Liver (tissue), 9 donors: ENCODE results near the gene USP5. TPM values are rescaled to one million over a fixed set of nuclear protein-coding genes. Genes with fewer than 3 reads are reported as not detected.

Experiments used
- DNase-seq: peaks from one replicate; pipeline ENCODE4 v3.0.0-alpha.2; 2017; ENCODE audit warnings: low spot score
- H3K27ac ChIP-seq, 2 donors: one replicate each; pipeline ENCODE4 v1.7.0; 2013; ENCODE audit warnings: inconsistent platforms in 2 of 2, low read length in 2 of 2, control low read depth in 1 of 2, low read depth in 1 of 2, mild to moderate bottlenecking in 1 of 2
- H3K27me3 ChIP-seq, 4 donors: one replicate each; pipeline versions ENCODE4 v1.6.1 to v1.7.0; 2013; ENCODE audit warnings: low read length in 3 of 4, inconsistent platforms in 1 of 4, mild to moderate bottlenecking in 1 of 4, moderate library complexity in 1 of 4; ENCODE audit not compliant: control insufficient read depth in 4 of 4, insufficient read depth in 4 of 4
- H3K36me3 ChIP-seq, 4 donors: one replicate each; pipeline versions ENCODE4 v1.6.1 to v1.7.0; 2013; ENCODE audit warnings: low read length in 3 of 4, mild to moderate bottlenecking in 3 of 4, low read depth in 1 of 4, moderate library complexity in 1 of 4; ENCODE audit not compliant: control insufficient read depth in 4 of 4, insufficient read depth in 3 of 4
- H3K4me1 ChIP-seq, 4 donors: one replicate each; pipeline versions ENCODE4 v1.6.1 to v1.7.0; 2013; ENCODE audit warnings: low read length in 3 of 4, mild to moderate bottlenecking in 3 of 4, moderate library complexity in 1 of 4; ENCODE audit not compliant: control insufficient read depth in 4 of 4, insufficient read depth in 4 of 4
- H3K4me3 ChIP-seq, 3 donors: one replicate each; pipeline versions ENCODE4 v1.6.1 to v1.7.0; 2013; ENCODE audit warnings: low read length in 3 of 3, control low read depth in 1 of 3, low read depth in 1 of 3, mild to moderate bottlenecking in 1 of 3
- H3K9ac ChIP-seq, 2 donors: one replicate each; pipeline ENCODE4 v1.7.0; 2013; ENCODE audit warnings: low read length in 2 of 2, mild to moderate bottlenecking in 2 of 2, moderate library complexity in 2 of 2, control low read depth in 1 of 2, low read depth in 1 of 2
- H3K9me3 ChIP-seq, 4 donors: one replicate each; pipeline versions ENCODE4 v1.6.1 to v1.7.0; 2013; ENCODE audit warnings: low read length in 3 of 4; ENCODE audit not compliant: control insufficient read depth in 4 of 4
- FOXA1 ChIP-seq: IDR thresholded peaks from 2 replicates; pipeline ENCODE4 v1.6.1; 2016; ENCODE audit warnings: antibody characterized with exemption
- FOXA2 ChIP-seq: IDR thresholded peaks from 2 replicates; pipeline ENCODE4 v1.6.1; 2016; ENCODE audit warnings: antibody characterized with exemption
- GABPA ChIP-seq, 2 donors: IDR thresholded peaks in 1 of 2; conservative IDR thresholded peaks in 1 of 2; 2 replicates each; pipeline ENCODE4 v1.6.1; 2016; ENCODE audit warnings: antibody characterized with exemption in 2 of 2, mild to moderate bottlenecking in 1 of 2, moderate library complexity in 1 of 2
- HNF4G ChIP-seq: IDR thresholded peaks from 2 replicates; pipeline ENCODE4 v1.6.1; 2016; ENCODE audit warnings: antibody characterized with exemption
- JUND ChIP-seq, 2 donors: IDR thresholded peaks; 2 replicates each; pipeline ENCODE4 v1.6.1; 2016; ENCODE audit warnings: antibody characterized with exemption in 2 of 2
- NR2F2 ChIP-seq: IDR thresholded peaks from 2 replicates; pipeline ENCODE4 v1.6.1; 2016; ENCODE audit warnings: antibody characterized with exemption
- RAD21 ChIP-seq, 2 donors: IDR thresholded peaks; 2 replicates each; pipeline ENCODE4 v1.6.1; 2016; ENCODE audit warnings: antibody characterized with exemption in 2 of 2, mild to moderate bottlenecking in 2 of 2
- SP1 ChIP-seq: IDR thresholded peaks from 2 replicates; pipeline ENCODE4 v1.6.1; 2018; ENCODE audit warnings: antibody characterized with exemption, mild to moderate bottlenecking
- TAF1 ChIP-seq: conservative IDR thresholded peaks from 2 replicates; pipeline ENCODE4 v1.6.1; 2016; ENCODE audit warnings: antibody characterized with exemption, mild to moderate bottlenecking
- YY1 ChIP-seq: IDR thresholded peaks from 2 replicates; pipeline ENCODE4 v1.6.1; 2016; ENCODE audit warnings: antibody characterized with exemption, mild to moderate bottlenecking
- WGBS: extraction: QIAGEN DNeasy Blood & Tissue Kit; methylation state at CpG from one replicate; pipeline ENCODE4 v1.1.7; 2013; 5-methylcytosine and 5-hydroxymethylcytosine counted together
- polyA plus RNA-seq, 2 donors: library from polyadenylated mRNA; stranded (reverse) in 1 of 2; unstranded in 1 of 2; fragments of 200-250 nt in 1 of 2; fragments of >200 nt in 1 of 2; fragmentation: Nextera tagmentation in 1 of 2; extraction: Ambion mirVana in 1 of 2; gene quantifications; one replicate each; pipeline versions ENCODE4 v1.2.1 to v1.2.3, GENCODE V29; 2013 to 2015
- total RNA-seq, 2 donors: library from RNA; depleted of rRNA; stranded (reverse); fragments of >200 nt; gene quantifications; one replicate each; pipeline ENCODE4 v1.2.3, GENCODE V29; 2014
- TF ChIP-seq, protein P1 (sequence below): IDR thresholded peaks from 2 replicates; pipeline ENCODE4 v1.6.1; 2016; ENCODE audit warnings: antibody characterized with exemption
- TF ChIP-seq, protein P2 (sequence below): IDR thresholded peaks from 2 replicates; pipeline ENCODE4 v1.6.1; 2016; ENCODE audit warnings: antibody characterized with exemption
- TF ChIP-seq, protein P3 (sequence below): IDR thresholded peaks from 2 replicates; pipeline ENCODE4 v1.6.1; 2016; ENCODE audit warnings: antibody characterized with exemption
- TF ChIP-seq, protein P4 (sequence below): IDR thresholded peaks from 2 replicates; pipeline ENCODE4 v1.6.1; 2016; ENCODE audit warnings: antibody characterized with exemption, mild to moderate bottlenecking
- donor health status: healthy.
- donor health status: healthy.
- donor health status: healthy.
- donor health status: healthy.
- donor health status: healthy.

The USP5 gene
- total and polyA plus RNA-seq, 4 donors, result 15.2 to 41.0 (median 35.7) TPM

DNA sequence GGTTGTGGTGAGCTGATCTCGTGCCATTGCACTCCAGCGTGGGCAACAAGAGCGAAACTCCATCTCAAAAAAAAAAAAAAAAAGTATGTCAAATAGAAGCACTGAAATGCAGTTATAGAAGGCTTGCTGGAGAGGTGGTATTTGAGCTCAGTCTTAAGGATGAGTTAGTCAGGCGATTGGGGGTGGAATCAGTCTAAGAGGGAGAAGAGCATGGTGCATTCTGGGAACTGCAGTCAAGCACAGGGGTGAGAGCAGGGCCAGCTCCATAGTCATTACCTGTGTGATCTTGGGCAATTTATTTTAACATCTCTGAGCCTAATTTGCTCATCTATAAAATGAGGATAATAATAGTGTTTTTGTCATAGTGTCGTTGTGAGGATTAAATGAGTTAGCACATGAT lies 17.1 kb upstream of the USP5 start (continued):
- TF ChIP-seq, protein P1, sequence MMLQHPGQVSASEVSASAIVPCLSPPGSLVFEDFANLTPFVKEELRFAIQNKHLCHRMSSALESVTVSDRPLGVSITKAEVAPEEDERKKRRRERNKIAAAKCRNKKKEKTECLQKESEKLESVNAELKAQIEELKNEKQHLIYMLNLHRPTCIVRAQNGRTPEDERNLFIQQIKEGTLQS, result no peak
- TF ChIP-seq, protein P2, sequence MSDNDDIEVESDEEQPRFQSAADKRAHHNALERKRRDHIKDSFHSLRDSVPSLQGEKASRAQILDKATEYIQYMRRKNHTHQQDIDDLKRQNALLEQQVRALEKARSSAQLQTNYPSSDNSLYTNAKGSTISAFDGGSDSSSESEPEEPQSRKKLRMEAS, result no peak

DNA sequence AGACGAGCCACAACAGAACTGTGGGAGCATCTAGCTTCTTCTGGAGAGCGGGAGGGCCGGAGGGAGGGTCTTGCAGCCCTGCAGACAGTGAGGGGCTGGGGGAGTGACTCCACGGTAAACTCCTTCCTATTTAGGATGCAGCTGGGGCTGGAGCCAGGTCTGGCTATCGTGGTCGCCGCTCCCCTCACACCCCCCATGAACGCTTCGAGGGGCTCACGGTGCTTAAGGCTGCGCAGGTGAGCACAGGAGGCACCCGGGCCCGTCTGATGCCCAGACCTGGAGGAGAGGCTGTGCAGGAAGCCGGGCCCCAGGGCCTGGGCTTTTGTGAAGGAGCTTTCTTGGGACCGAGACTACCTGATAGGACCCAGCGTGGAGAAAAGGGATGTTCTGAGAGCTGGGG lies 15.1 kb upstream of the USP5 start:
- Histone ChIP-seq H3K27ac (no peak overlapping the region), H3K9me3 (no peaks in the 10 kb centered on the region), H3K36me3 (peaks cover 0 to 2% (median 0%) of the 10 kb centered on the region in 4 donors), H3K27me3 (no peaks in the 10 kb centered on the region), H3K4me1 (peaks cover 0 to 3% (median under 1%) of the 10 kb centered on the region in 4 donors), H3K4me3 (no peak overlapping the region), H3K9ac (no peak overlapping the region)
- DNase-seq, result no peak
- 89% methylated on average over 16 of the region's 16 CpGs for WGBS
- no peak for TF ChIP-seq SP1
- no peak for TF ChIP-seq FOXA2
- TF ChIP-seq JUND (IDR thresholded peaks at IDR 0.05), result no peak
- no peak for TF ChIP-seq TAF1

DNA sequence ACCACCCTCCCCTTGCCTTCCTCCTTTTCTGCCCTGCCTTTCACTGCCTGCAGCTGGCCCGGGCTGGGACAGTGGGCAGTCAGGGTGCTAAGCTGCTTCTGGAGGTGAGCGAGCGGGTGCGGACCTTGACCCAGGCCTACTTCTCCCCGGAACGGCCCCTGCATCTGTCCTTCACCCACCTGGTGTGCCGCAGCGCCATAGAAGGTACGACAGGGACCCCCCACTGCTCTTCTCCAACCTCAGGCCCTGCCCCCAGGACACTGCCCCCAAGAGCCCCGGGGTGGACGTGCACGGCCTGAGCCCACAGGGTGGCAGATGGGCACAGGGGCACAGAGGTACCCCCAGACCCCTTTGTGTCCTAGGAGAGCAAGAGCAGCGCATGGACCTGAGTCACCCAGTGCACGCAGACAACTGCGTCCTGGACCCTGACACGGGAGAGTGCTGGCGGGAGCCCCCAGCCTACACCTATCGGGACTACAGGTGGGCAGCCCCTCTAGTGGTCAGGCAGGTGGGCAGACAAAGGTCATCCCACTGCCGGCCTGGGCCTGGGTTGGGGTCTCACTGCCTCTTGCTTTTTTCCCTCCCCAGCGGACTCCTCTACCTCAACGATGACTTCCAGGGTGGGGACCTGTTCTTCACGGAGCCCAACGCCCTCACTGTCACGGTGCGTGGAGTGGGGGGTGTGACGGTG lies 14.4 kb upstream of the USP5 start:
- no peak for DNase-seq
- WGBS, result 93% methylated on average over 26 of the region's 26 CpGs
- Histone ChIP-seq H3K9me3 (no peaks in the 10 kb centered on the region), H3K9ac (no peak overlapping the region), H3K4me1 (peaks cover 0 to 3% (median under 1%) of the 10 kb centered on the region in 4 donors), H3K4me3 (no peak overlapping the region), H3K27me3 (no peaks in the 10 kb centered on the region), H3K36me3 (peaks cover 0 to 2% (median 0%) of the 10 kb centered on the region in 4 donors), H3K27ac (no peak overlapping the region)
- no peak for TF ChIP-seq GABPA (IDR thresholded peaks at IDR 0.05 in 1 of 2, conservative IDR thresholded peaks at IDR 0.05 in 1 of 2)
- no peak for TF ChIP-seq YY1
- TF ChIP-seq SP1, result no peak
- no peak for TF ChIP-seq TAF1
- TF ChIP-seq, protein P3, sequence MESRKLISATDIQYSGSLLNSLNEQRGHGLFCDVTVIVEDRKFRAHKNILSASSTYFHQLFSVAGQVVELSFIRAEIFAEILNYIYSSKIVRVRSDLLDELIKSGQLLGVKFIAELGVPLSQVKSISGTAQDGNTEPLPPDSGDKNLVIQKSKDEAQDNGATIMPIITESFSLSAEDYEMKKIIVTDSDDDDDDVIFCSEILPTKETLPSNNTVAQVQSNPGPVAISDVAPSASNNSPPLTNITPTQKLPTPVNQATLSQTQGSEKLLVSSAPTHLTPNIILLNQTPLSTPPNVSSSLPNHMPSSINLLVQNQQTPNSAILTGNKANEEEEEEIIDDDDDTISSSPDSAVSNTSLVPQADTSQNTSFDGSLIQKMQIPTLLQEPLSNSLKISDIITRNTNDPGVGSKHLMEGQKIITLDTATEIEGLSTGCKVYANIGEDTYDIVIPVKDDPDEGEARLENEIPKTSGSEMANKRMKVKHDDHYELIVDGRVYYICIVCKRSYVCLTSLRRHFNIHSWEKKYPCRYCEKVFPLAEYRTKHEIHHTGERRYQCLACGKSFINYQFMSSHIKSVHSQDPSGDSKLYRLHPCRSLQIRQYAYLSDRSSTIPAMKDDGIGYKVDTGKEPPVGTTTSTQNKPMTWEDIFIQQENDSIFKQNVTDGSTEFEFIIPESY, result no peak
- TF ChIP-seq HNF4G, result no peak
- TF ChIP-seq FOXA2, result no peak
- TF ChIP-seq, protein P2, result no peak
- TF ChIP-seq FOXA1, result no peak
- TF ChIP-seq RAD21 (IDR thresholded peaks at IDR 0.05), result no peak
- TF ChIP-seq NR2F2, result no peak
- TF ChIP-seq JUND (IDR thresholded peaks at IDR 0.05), result no peak
- TF ChIP-seq, protein P1, result no peak
- TF ChIP-seq, protein P4, sequence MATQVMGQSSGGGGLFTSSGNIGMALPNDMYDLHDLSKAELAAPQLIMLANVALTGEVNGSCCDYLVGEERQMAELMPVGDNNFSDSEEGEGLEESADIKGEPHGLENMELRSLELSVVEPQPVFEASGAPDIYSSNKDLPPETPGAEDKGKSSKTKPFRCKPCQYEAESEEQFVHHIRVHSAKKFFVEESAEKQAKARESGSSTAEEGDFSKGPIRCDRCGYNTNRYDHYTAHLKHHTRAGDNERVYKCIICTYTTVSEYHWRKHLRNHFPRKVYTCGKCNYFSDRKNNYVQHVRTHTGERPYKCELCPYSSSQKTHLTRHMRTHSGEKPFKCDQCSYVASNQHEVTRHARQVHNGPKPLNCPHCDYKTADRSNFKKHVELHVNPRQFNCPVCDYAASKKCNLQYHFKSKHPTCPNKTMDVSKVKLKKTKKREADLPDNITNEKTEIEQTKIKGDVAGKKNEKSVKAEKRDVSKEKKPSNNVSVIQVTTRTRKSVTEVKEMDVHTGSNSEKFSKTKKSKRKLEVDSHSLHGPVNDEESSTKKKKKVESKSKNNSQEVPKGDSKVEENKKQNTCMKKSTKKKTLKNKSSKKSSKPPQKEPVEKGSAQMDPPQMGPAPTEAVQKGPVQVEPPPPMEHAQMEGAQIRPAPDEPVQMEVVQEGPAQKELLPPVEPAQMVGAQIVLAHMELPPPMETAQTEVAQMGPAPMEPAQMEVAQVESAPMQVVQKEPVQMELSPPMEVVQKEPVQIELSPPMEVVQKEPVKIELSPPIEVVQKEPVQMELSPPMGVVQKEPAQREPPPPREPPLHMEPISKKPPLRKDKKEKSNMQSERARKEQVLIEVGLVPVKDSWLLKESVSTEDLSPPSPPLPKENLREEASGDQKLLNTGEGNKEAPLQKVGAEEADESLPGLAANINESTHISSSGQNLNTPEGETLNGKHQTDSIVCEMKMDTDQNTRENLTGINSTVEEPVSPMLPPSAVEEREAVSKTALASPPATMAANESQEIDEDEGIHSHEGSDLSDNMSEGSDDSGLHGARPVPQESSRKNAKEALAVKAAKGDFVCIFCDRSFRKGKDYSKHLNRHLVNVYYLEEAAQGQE, result no peak
